K562 (cell line): ENCODE results near the gene COASY. TPM values are rescaled to one million over a fixed set of nuclear protein-coding genes. Genes with fewer than 3 reads are reported as not detected.

ENCODE experiments used
- ARID4B ChIP-seq: sonication (generic); formaldehyde crosslinking; IDR thresholded peaks from 2 replicates; pipeline ENCODE4 v1.8.0; 2022; ENCODE audit warnings: mild to moderate bottlenecking, missing genetic modification reagents
- HDAC8 ChIP-seq: fragments of 450-650 bp; IDR thresholded peaks from 2 replicates; pipeline ENCODE4 v1.6.1; 2016; ENCODE audit warnings: mild to moderate bottlenecking, missing genetic modification characterization, moderate library complexity, missing compliant biosample characterization
- HDGF ChIP-seq: fragments of 450-650 bp; IDR thresholded peaks from 2 replicates; pipeline ENCODE4 v1.6.1; 2016
- HNRNPK ChIP-seq: fragments of 200-400 bp; formaldehyde crosslinking; IDR thresholded peaks from one replicate; pipeline ENCODE4 v1.6.1; 2018; ENCODE audit warnings: mild to moderate bottlenecking, low read depth, low read length; ENCODE audit not compliant: poor library complexity, severe bottlenecking
- HOMEZ ChIP-seq: fragments of 250-450 bp; sonication (Bioruptor Pico); IDR thresholded peaks from 2 replicates; pipeline ENCODE4 v1.4.0; 2020; ENCODE audit warnings: mild to moderate bottlenecking, moderate library complexity
- IFI16 ChIP-seq: fragments of 250-450 bp; sonication (Bioruptor Pico); IDR thresholded peaks from 2 replicates; pipeline ENCODE4 v2.1.2; 2022; ENCODE audit warnings: mild to moderate bottlenecking, inconsistent platforms
- POU5F1 ChIP-seq: fragments of 150-350 bp; IDR thresholded peaks from 2 replicates; pipeline ENCODE4 v1.6.1; 2014; ENCODE audit warnings: borderline replicate concordance, low read length, low read depth, mild to moderate bottlenecking; ENCODE audit not compliant: partially characterized antibody
- SIN3A ChIP-seq, 2 experiments: fragments of 150-350 bp in 1 of 2; IDR thresholded peaks; 2 replicates each; pipeline ENCODE4 v1.6.1; 2011 to 2016; ENCODE audit warnings: borderline replicate concordance in 2 of 2, low read depth in 2 of 2, low read length in 2 of 2, mild to moderate bottlenecking in 2 of 2, moderate library complexity in 2 of 2; ENCODE audit not compliant: control insufficient read depth in 1 of 2
- SP2 ChIP-seq: IDR thresholded peaks from 2 replicates; pipeline ENCODE4 v1.6.1; 2011; ENCODE audit warnings: mild to moderate bottlenecking, low read depth, low read length, moderate library complexity; ENCODE audit not compliant: poor library complexity, severe bottlenecking; ENCODE audit errors: extremely low read depth
- SRF ChIP-seq, 2 experiments: fragments of 250-450, 450-650 bp in 1 of 2; sonication (Bioruptor Pico) in 1 of 2; sonication (generic) in 1 of 2; formaldehyde crosslinking; IDR thresholded peaks; 2 replicates each; pipeline versions ENCODE4 v1.5.0 to v1.5.1; 2020 to 2022; ENCODE audit warnings: mild to moderate bottlenecking in 1 of 2, missing genetic modification reagents in 1 of 2
- SRSF7 ChIP-seq: fragments of 200-400 bp; formaldehyde crosslinking; optimal IDR thresholded peaks from 2 replicates; pipeline ENCODE3; 2017; ENCODE audit warnings: mild to moderate bottlenecking, low read depth, low read length
- TBP ChIP-seq: optimal IDR thresholded peaks from 2 replicates; pipeline ENCODE3; 2011; ENCODE audit warnings: low read depth, low read length, improper control_type of control experiment
- YY1 ChIP-seq, 3 experiments: IDR thresholded peaks; 2 replicates each; pipeline ENCODE4 v1.6.1; 2011; ENCODE audit warnings: low read length in 2 of 3, mild to moderate bottlenecking in 2 of 3, moderate library complexity in 2 of 3, borderline replicate concordance in 1 of 3, control low read depth in 1 of 3, low read depth in 1 of 3; ENCODE audit not compliant: insufficient read depth in 3 of 3, insufficient replicate concordance in 2 of 3, control insufficient read depth in 1 of 3, insufficient read length in 1 of 3; ENCODE audit errors: extremely low read depth in 1 of 3
- ZFP30 ChIP-seq: fragments of 250-450 bp; sonication (Bioruptor Pico); IDR thresholded peaks from 2 replicates; pipeline ENCODE4 v1.8.0; 2022; ENCODE audit warnings: moderate library complexity, mild to moderate bottlenecking, inconsistent platforms, borderline replicate concordance
- ZNF696 ChIP-seq: fragments of 250-450 bp; sonication (Bioruptor Pico); conservative IDR thresholded peaks from 2 replicates; pipeline ENCODE4 v1.4.0; 2020; ENCODE audit warnings: mild to moderate bottlenecking, moderate library complexity
- polyA plus RNA-seq, 8 experiments: library from polyadenylated mRNA; depleted of rRNA in 4 of 8; stranded (reverse) in 5 of 8; unstranded in 3 of 8; fragments of >200 nt; fragmentation: Nextera tagmentation in 2 of 8; fragmentation: Illumina TruSeq in 1 of 8; extraction: Ambion mirVana in 2 of 8; extraction: Trizol in 1 of 8; gene quantifications; 2 replicates each; pipeline versions ENCODE4 v1.2.1 to v1.2.3, GENCODE V29; 2011 to 2014; ENCODE audit warnings: inconsistent platforms in 1 of 8, missing spikeins in 1 of 8
- total RNA-seq, 7 experiments: library from RNA; depleted of rRNA in 6 of 7; stranded (reverse); fragments of >200 nt in 6 of 7; fragmentation: Illumina TruSeq in 2 of 7; extraction: Trizol in 2 of 7; gene quantifications; 2 replicates each; pipeline versions ENCODE4 v1.2.1 to v1.2.3, GENCODE V29; 2011 to 2021; ENCODE audit warnings: low replicate concordance in 1 of 7
- TF ChIP-seq, protein P1 (sequence below): fragments of 150-350 bp; conservative IDR thresholded peaks from 2 replicates; pipeline ENCODE4 v1.6.1; 2014; ENCODE audit warnings: low read length

COASY gene
- total and polyA plus RNA-seq, 9 of the 15 experiments (the other 6 are each of a cell fraction or from before 2014, with no cell fraction given), result 25.4 to 175 (median 62.3) TPM

DNA sequence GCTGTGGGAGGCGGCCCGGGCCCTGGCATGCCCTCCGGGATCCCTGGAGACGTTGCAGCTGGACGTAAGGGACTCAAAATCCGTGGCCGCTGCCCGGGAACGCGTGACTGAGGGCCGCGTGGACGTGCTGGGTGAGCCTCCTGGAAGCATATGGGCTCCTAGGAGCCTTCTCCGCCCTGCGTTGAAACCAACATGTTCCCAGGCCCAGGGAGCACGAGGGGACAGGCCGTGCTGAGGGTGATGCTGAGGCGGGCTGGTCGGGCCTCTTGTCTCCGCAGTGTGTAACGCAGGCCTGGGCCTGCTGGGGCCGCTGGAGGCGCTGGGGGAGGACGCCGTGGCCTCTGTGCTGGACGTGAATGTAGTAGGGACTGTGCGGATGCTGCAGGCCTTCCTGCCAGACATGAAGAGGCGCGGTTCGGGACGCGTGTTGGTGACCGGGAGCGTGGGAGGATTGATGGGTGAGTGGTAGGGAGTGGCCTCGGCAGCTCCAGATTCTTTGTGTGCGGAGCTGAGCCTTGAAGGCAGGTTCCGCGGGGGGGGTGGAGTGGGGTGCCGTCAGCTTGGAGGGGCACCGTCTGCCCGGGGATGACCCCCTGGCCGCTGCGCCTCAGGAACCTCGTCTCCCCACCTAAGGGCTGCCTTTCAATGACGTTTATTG lies 8.7 kb upstream of the COASY start (continued):
- TF ChIP-seq YY1 (IDR thresholded peaks at IDR 0.05; ENCODE audit: borderline replicate concordance in 1 of 3, control insufficient read depth in 1 of 3, extremely low read depth in 1 of 3, insufficient read depth in 3 of 3, insufficient read length in 1 of 3, insufficient replicate concordance in 2 of 3, low read depth in 1 of 3, low read length in 2 of 3) (peak in 2 of 3 experiments; percentile 43 to 48), IFI16 (CRISPR knock-in tag) (no peak), ARID4B (CRISPR knock-in tag) (peak; percentile 83), ZNF696 (CRISPR knock-in tag) (no peak), SRF (CRISPR knock-in tag; IDR thresholded peaks at IDR 0.05) (no peak), SIN3A (IDR thresholded peaks at IDR 0.05; ENCODE audit: borderline replicate concordance in 2 of 2, control insufficient read depth in 1 of 2, low read depth in 2 of 2, low read length in 2 of 2) (peak in 1 of 2 experiments; percentile 72; a peak in 1 of 4 replicates), SP2 (no peak), HNRNPK (no peak), POU5F1 (no peak), HDGF (peak; percentile 77; the same call in 1 of the 2 replicates), HOMEZ (CRISPR knock-in tag) (no peak), HDAC8 (tag) (no peak), ZFP30 (no peak), SRSF7 (no peak), TBP (no peak)
- TF ChIP-seq, protein P1, sequence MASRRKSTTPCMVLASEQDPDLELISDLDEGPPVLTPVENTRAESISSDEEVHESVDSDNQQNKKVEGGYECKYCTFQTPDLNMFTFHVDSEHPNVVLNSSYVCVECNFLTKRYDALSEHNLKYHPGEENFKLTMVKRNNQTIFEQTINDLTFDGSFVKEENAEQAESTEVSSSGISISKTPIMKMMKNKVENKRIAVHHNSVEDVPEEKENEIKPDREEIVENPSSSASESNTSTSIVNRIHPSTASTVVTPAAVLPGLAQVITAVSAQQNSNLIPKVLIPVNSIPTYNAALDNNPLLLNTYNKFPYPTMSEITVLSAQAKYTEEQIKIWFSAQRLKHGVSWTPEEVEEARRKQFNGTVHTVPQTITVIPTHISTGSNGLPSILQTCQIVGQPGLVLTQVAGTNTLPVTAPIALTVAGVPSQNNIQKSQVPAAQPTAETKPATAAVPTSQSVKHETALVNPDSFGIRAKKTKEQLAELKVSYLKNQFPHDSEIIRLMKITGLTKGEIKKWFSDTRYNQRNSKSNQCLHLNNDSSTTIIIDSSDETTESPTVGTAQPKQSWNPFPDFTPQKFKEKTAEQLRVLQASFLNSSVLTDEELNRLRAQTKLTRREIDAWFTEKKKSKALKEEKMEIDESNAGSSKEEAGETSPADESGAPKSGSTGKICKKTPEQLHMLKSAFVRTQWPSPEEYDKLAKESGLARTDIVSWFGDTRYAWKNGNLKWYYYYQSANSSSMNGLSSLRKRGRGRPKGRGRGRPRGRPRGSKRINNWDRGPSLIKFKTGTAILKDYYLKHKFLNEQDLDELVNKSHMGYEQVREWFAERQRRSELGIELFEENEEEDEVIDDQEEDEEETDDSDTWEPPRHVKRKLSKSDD, result no peak
